Hepatocyte (in vitro differentiated cells): Measurements from ENCODE around the gene TMEM26. TPM values are rescaled to one million over a fixed set of nuclear protein-coding genes. Genes with fewer than 3 reads are reported as not detected.
A peak's percentile ranks its signal among the peaks of the same experiment; 100 is the strongest.

Experiments used
- DNase-seq: peaks from one replicate; pipeline ENCODE4 v3.0.0-alpha.2; 2016; ENCODE audit warnings: low spot score
- H2AFZ ChIP-seq: fragments of 200-600 bp; sonication (generic); 2 replicates; pipeline ENCODE4 v1.6.0; 2016; ENCODE audit warnings: antibody characterized with exemption, mild to moderate bottlenecking
- H3K27ac ChIP-seq: fragments of 200-600 bp; sonication (generic); 2 replicates; pipeline ENCODE4 v1.5.1; 2016; ENCODE audit warnings: mild to moderate bottlenecking
- H3K27me3 ChIP-seq: fragments of 200-600 bp; sonication (generic); 2 replicates; pipeline ENCODE4 v1.6.1; 2016
- H3K36me3 ChIP-seq: fragments of 200-600 bp; sonication (generic); replicated peaks from 2 replicates; pipeline ENCODE4 v1.5.1; 2016; ENCODE audit warnings: low read depth; ENCODE audit not compliant: insufficient read depth
- H3K4me1 ChIP-seq: fragments of 200-600 bp; sonication (generic); 2 replicates; pipeline ENCODE4 v1.5.1; 2016; ENCODE audit warnings: mild to moderate bottlenecking, moderate library complexity; ENCODE audit not compliant: insufficient read depth
- H3K4me2 ChIP-seq: fragments of 200-600 bp; sonication (generic); 2 replicates; pipeline ENCODE4 v1.6.0; 2016
- H3K4me3 ChIP-seq: fragments of 200-600 bp; sonication (generic); 2 replicates; pipeline ENCODE4 v1.5.1; 2016; ENCODE audit warnings: mild to moderate bottlenecking
- H3K79me2 ChIP-seq: fragments of 200-600 bp; sonication (generic); 2 replicates; pipeline ENCODE4 v1.6.0; 2017; ENCODE audit warnings: mild to moderate bottlenecking
- H3K9me2 ChIP-seq: fragments of 200-600 bp; sonication (generic); replicated peaks from 2 replicates; pipeline ENCODE4 v1.6.0; 2017; ENCODE audit warnings: mild to moderate bottlenecking; ENCODE audit not compliant: insufficient read depth
- H3K9me3 ChIP-seq: fragments of 200-600 bp; sonication (generic); 2 replicates; pipeline ENCODE4 v1.5.1; 2016; ENCODE audit warnings: low read depth, mild to moderate bottlenecking
- H4K20me1 ChIP-seq: fragments of 200-600 bp; sonication (generic); 2 replicates; pipeline ENCODE4 v1.6.0; 2016; ENCODE audit warnings: mild to moderate bottlenecking; ENCODE audit not compliant: insufficient read depth, poor library complexity, severe bottlenecking
- EZH2 ChIP-seq: fragments of 200-600 bp; sonication (generic); IDR thresholded peaks from 2 replicates; pipeline ENCODE4 v1.6.1; 2016; ENCODE audit warnings: antibody characterized with exemption, mild to moderate bottlenecking, borderline replicate concordance
- EZH2phosphoT487 ChIP-seq: fragments of 200-600 bp; sonication (generic); IDR thresholded peaks from one replicate; pipeline ENCODE4 v1.6.1; 2018; ENCODE audit warnings: antibody characterized with exemption, mild to moderate bottlenecking, low read depth, moderate library complexity; ENCODE audit not compliant: unreplicated experiment, severe bottlenecking
- WGBS: methylation state at CpG from one replicate; pipeline ENCODE4 v1.1.6; 2016; ENCODE audit warnings: low lambda C conversion rate; ENCODE audit errors: missing lambda C conversion rate; 5-methylcytosine and 5-hydroxymethylcytosine counted together
- polyA plus RNA-seq: library from polyadenylated mRNA; unstranded; fragments of >200 nt; fragmentation: Nextera tagmentation; extraction: Ambion mirVana; gene quantifications from 2 replicates; pipeline ENCODE4 v1.2.1, GENCODE V29; 2016
- total RNA-seq: library from RNA; depleted of rRNA; stranded (reverse); fragments of >200 nt; gene quantifications from 2 replicates; pipeline ENCODE4 v1.2.3, GENCODE V29; 2014
- TF ChIP-seq, protein P1 (sequence below): fragments of 200-600 bp; sonication (generic); IDR thresholded peaks from 2 replicates; pipeline ENCODE4 v1.5.1; 2016; ENCODE audit warnings: antibody characterized with exemption, mild to moderate bottlenecking; ENCODE audit not compliant: poor library complexity

Gene TMEM26
- total and polyA plus RNA-seq, 2 experiments from 2014 or later = 0.39 to 3.3 TPM

DNA sequence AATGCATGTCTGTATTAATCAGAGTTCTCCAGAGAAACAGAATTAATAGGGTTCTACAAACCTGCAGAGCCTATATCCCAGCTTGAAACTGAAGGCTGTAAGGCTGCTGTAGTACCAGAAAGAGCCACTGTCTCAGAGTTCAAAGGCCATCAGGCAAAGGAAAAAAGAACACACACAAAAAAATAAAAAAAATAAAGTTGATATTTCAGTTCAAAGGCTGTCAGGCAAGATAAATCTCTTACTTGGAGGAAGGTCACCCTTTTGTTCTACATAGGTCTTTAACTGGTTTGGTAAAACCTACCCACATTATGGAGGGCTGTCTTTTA is 12.0 kb upstream of the TMEM26 start:
- H2AFZ ChIP-seq = no peak overlapping the region
- no peaks in the 10 kb centered on the region for H3K9me3 ChIP-seq
- no peaks in the 10 kb centered on the region for H3K36me3 ChIP-seq
- no peaks in the 10 kb centered on the region for H3K9me2 ChIP-seq
- H4K20me1 ChIP-seq = no peaks in the 10 kb centered on the region
- peak overlapping the region; percentile 11 for H3K27ac ChIP-seq
- DNase-seq = no peak
- no peaks in the 10 kb centered on the region for H3K79me2 ChIP-seq
- no peak overlapping the region for H3K4me3 ChIP-seq
- TF ChIP-seq, protein P1, sequence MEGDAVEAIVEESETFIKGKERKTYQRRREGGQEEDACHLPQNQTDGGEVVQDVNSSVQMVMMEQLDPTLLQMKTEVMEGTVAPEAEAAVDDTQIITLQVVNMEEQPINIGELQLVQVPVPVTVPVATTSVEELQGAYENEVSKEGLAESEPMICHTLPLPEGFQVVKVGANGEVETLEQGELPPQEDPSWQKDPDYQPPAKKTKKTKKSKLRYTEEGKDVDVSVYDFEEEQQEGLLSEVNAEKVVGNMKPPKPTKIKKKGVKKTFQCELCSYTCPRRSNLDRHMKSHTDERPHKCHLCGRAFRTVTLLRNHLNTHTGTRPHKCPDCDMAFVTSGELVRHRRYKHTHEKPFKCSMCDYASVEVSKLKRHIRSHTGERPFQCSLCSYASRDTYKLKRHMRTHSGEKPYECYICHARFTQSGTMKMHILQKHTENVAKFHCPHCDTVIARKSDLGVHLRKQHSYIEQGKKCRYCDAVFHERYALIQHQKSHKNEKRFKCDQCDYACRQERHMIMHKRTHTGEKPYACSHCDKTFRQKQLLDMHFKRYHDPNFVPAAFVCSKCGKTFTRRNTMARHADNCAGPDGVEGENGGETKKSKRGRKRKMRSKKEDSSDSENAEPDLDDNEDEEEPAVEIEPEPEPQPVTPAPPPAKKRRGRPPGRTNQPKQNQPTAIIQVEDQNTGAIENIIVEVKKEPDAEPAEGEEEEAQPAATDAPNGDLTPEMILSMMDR = no peak
- TF ChIP-seq EZH2 (no peak), EZH2phosphoT487 (no peak)
- H3K4me2 ChIP-seq = no peak overlapping the region
- no peaks in the 10 kb centered on the region for H3K4me1 ChIP-seq
- H3K27me3 ChIP-seq = no peaks in the 10 kb centered on the region

DNA sequence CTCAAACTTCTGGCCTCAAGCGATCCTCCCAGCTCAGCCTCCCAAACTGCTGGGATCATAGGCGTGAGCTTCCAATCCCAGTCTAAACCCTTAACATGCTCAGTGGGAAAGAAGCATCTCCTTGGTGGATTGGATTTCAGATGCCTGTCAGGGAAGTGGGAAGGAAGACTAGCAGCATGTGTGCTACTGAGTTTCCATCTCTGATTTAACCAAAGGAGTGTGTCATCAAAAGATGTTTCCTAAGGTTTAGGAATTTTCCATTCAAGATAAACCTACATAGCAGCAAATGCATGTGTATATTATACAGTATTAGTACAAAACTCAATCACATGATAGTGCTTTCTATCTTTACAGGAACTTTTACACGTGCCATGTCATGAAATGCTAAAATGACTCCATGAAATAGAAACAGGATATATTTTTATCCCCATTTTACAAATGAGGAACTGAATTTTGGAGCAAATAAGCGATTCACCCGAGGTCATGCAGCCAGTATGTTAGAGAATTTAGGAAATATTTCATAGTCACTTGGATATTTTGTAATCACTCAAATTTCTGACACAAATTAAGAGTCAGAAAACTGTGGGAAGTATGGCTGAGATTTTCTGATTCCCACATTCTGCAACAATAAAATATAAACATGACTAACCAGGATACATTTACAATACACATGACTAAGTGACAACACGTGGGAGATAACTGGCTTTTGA is 11.4 kb upstream of the TMEM26 start:
- H3K27ac ChIP-seq = peak overlapping the region; percentile 46
- no peaks in the 10 kb centered on the region for H3K9me2 ChIP-seq

DNA sequence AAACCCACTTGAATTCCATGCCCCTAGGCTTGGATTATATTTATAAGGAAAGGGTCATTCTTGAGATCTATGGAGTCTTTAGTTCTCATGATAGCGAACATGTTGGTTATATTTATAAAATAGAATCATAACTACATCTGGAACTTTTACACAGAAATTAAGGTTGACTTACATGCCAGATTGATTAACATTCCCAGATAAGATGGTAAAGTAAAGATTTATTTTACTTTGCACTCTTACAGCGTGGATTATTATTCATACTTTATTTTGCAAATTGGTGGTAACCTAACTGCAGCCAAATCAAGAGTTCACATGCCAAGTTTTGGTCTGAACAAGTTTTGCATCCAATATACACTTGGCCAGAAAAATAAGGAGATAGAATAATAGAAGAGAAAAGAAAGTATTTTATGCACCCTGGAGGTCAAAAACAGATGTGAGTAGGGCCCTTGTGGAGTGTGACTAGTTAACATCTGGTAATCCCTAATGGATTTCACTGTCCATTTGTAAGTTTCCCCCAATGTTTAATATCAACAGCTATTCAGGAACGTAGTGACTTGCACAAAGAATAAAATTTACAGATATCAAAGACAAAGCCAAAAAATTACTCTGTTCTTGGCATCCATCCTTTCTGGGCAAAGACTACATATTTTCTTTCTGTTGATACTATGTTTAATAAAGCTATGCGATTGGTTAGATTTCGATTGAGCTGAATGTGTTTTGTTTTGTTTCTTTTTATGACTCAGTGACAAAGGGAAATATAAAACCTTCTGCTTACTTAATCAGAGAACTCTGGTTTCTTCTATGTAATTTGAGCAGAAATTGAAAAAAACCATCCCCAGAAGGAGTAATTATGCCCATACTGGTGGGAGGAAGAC is 10.1 kb upstream of the TMEM26 start:
- Histone ChIP-seq H3K79me2 (no peaks in the 10 kb centered on the region), H3K4me2 (no peak overlapping the region), H3K27me3 (no peaks in the 10 kb centered on the region), H3K36me3 (no peaks in the 10 kb centered on the region), H3K9me3 (no peaks in the 10 kb centered on the region), H3K9me2 (no peaks in the 10 kb centered on the region), H4K20me1 (no peaks in the 10 kb centered on the region), H3K4me3 (no peak overlapping the region), H3K27ac (peak overlapping the region; percentile 46), H2AFZ (no peak overlapping the region), H3K4me1 (no peaks in the 10 kb centered on the region)
- no peak for DNase-seq
- WGBS = 59% methylated on average over 5 of the region's 5 CpGs
- TF ChIP-seq EZH2phosphoT487 = no peak
- TF ChIP-seq, protein P1 = no peak
- no peak for TF ChIP-seq EZH2

More for the DNA sequence above, 11.4 kb upstream of the TMEM26 start:
- Histone ChIP-seq H3K4me1 (no peaks in the 10 kb centered on the region), H2AFZ (no peak overlapping the region), H3K36me3 (no peaks in the 10 kb centered on the region), H4K20me1 (no peaks in the 10 kb centered on the region), H3K4me3 (no peak overlapping the region), H3K27me3 (no peaks in the 10 kb centered on the region), H3K9me3 (no peaks in the 10 kb centered on the region), H3K4me2 (no peak overlapping the region), H3K79me2 (no peaks in the 10 kb centered on the region)
- no peak for TF ChIP-seq EZH2phosphoT487
- TF ChIP-seq, protein P1 = no peak
- TF ChIP-seq EZH2 = no peak
- 75% methylated on average over 6 of the region's 6 CpGs for WGBS
- DNase-seq = no peak
